GM19452 (cell line): ENCODE data around the gene ZNF280A.
"Not testable (repeated sequence)": the region's sequence is repeated elsewhere in the genome, so short reads cannot be mapped to it uniquely, and the experiment has no call there.

Experiments
- ATAC-seq: cut with Tn5 transposase; IDR thresholded peaks from one replicate; pipeline ENCODE4 v1.9.1; 2021; ENCODE audit not compliant: unreplicated experiment

The ZNF280A gene

DNA sequence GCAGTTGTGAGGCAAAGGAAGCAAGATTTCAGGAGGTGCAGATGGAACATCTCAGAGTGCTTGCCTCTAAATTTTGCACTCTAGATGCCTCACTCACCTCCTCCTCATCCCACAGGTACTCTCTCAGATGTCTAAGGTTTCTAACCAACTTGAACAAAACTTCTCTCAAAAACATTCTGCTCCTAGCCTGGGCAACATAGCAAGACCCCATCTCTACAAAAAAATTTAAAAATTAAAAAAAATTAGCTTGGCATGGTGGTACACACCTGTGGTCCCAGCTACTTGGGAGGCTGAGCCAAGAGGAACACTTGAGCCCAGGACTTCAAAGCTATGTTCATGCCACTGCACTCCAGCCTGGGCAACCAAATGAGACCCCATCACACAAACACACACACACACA lies 4.2 kb downstream of the ZNF280A start:
- no peak for ATAC-seq

GRCh38 chr22:22514431-22514830 lies 5.6 kb downstream of the ZNF280A start:
- ATAC-seq, result not testable (repeated sequence)

DNA sequence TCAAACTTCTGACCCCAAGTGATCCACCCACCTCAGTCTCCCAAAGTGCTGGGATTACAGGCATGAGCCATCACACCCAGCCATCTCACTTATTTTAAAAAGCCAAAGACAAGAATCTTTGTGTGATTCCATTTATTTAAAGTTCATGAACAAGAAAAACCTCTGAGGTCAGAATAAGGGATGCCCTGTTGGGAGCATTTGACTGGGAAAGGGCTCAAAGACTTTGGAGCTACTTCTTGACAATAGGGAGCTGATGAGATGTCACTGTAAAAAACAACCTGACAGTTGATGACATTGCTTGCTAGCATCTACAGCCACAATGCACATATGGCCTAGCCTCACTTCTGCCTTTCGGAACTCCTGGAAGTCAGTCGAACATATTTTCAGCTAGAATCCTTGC lies 6.5 kb downstream of the ZNF280A start:
- ATAC-seq, result no peak

- ATAC-seq, result no peak
Observed at GRCh38 chr22:22512951-22513350, 7.1 kb downstream of the ZNF280A start.

DNA sequence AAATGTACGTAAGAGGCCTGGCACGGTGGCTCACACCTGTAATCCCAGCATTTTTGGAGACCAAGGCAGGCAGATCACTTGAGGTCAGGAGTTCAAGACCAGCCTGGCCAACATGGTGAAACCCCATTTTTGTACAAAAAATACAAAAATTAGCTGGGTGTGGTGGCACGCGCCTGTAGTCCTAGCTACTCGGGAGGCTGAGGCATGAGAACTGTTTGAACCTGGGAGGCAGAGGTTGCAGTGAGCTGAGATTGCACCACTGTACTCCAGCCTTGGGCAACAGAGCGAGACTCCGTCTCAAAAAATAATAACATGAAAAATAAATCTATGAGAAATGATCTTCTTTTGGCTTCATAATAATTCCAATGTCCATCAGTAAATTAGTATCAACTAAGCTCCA lies 9.2 kb downstream of the ZNF280A start:
- not testable (repeated sequence) for ATAC-seq

GRCh38 chr22:22509912-22510311 lies 10.2 kb downstream of the ZNF280A start:
- ATAC-seq, result not testable (repeated sequence)

- peak; percentile 94 for ATAC-seq
Observed at GRCh38 chr22:22508274-22509176, 11.5 kb downstream of the ZNF280A start, which contains the start of gene ZNF280B. Gene ZNF280B, minus strand, starts transcription at chr22:22508742. Its CDS starts 19,344 bp downstream, at chr22:22489398.

DNA sequence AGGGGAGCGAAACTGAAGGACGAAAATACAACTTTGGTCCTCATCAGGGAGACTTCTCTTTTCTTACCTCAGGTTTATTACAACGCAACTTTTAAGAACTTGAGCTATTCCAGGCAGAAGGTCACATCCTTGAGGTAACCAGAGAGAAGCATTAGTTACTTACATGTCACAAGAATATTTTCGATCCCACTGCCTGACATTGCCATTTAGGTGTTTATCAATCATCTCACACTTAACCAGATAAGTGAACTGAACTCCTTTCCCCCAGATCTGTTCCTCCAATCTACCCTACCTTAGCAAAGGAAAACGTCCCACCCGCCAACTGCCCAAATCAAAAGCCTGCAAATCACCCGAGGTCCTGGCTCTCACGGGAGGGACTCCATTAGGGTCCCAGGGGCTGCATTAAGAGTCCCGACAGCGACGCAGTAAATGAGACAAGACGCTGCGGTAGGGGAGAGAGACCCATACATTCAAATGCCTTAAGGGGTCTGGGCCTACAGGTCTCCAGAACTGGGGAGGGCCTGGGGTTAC lies 12.3 kb downstream of the ZNF280A start:
- ATAC-seq, result no peak

GRCh38 chr22:22506736-22507135 lies 13.3 kb downstream of the ZNF280A start:
- no peak for ATAC-seq

GRCh38 chr22:22498267-22498666 lies 21.8 kb downstream of the ZNF280A start:
- ATAC-seq, result no peak

DNA sequence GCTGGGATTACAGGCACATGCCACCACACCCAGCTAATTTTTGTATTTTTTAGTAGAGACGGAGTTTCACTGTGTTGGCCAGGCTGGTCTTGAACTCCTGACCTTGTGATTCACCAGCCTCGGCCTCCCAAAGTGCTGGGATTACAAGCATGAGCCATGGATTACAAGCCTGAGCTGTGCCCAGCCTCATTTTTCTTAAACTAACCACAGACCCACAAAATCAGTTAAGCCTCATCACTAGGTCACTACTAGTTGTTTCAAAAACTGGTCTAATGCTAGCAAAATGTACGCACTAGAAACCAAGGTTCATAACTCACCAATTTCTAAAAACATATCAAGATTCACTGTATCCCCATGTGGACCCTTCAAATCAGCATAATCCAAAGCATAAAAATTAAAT lies 28.5 kb downstream of the ZNF280A start:
- ATAC-seq, result not testable (repeated sequence)

DNA sequence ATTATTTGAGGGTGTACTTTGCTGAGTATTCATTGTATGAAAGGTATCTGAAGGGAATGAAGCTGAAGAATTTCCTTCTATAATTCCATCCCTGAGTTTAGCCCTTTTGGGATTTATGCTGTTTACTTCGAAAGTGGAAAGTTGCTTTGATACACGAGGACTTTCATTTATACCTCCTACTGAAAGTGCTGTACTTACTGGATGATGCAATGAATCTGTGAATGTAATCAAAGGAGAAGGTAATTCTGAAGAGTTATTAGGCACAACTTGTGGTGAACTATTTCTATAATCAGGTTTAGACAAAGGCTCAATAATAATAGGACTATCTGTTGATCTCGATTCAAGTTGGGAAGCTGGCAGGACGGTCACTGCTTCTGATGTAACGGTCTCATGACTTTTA lies 31.3 kb downstream of the ZNF280A start:
- ATAC-seq, result no peak

DNA sequence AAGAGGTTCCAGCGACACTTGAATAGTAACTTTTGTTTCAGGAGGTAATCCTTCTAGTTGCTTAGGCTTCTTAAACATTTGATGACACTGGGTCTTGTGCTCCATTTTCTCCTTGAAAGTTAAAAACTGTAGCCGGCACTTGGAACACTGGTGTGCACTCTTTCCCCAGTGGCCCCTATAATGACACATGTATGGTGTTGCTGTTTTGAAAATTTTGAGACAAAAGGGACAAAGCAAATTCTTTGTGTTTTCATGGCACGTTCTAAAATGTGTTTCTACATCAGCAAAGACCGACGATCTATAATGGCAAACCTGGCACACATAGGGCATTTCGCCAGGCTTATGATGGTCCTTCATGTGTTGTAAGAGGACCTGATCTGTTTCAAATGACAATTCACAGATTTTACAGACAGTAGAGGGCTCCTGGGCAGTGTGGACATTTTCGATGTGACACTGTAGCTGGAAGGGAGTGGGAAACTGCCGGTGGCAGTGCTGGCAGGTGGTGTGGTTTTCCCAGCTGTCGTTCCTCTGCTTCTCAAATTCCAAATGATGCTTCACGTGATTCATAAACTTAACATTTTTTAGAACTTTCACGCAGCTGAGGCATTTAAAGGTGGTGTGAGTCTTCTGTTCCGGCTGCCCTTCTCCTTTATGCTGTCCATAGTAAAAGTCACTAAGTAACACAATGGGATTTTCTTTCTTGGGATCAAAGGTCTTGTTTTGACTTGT lies 32.0 kb downstream of the ZNF280A start:
- no peak for ATAC-seq

GRCh38 chr22:22487059-22487458 lies 33.0 kb downstream of the ZNF280A start:
- no peak for ATAC-seq

GRCh38 chr22:22486132-22486899 lies 33.8 kb downstream of the ZNF280A start:
- ATAC-seq, result no peak

- no peak for ATAC-seq
Observed at GRCh38 chr22:22485524-22485923, 34.5 kb downstream of the ZNF280A start.

GRCh38 chr22:22484023-22484422 lies 36.0 kb downstream of the ZNF280A start:
- ATAC-seq, result no peak

DNA sequence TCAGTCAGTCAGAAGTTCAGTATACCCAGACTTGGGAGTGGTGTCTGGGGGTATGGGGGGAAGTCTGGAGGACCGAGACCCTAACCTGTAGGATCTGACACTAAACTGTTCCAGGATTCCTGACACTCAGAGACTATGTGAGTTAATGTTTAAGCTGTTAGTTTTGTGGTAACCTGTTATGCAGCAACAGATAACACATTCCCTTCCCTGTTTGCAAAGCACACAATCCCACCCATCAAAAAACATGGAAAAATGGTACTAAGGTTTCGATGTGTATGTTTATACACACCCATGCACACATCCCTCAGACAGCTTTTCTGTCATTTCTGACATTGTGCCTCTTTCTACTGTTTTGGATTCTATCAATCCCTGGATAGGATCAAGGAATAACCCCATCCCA lies 39.1 kb downstream of the ZNF280A start:
- no peak for ATAC-seq

DNA sequence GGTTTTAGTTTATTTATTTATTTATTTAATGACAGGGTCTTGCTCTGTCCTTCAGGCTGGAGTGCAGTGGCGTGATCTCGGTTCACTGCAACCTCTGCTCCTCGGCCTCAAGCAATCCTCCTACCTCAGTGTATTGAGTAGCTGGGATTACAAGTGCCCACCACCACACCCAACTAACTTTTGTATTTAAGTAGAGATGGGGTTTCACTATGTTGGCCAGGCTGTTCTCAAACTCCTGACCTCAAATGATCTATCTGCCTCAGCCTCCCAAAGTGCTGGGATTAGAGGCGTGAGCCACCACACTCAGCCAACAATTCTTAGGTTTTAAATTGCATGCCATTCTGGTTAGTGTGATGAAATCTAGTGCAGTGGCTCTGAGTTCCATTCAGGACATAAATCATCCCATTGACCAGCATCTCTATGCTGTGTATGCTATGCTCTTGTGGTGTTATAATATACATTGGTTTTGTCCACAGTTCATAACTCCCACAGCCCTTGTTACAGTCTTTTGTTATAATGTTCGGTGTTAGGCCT lies 40.0 kb downstream of the ZNF280A start:
- no peak for ATAC-seq

DNA sequence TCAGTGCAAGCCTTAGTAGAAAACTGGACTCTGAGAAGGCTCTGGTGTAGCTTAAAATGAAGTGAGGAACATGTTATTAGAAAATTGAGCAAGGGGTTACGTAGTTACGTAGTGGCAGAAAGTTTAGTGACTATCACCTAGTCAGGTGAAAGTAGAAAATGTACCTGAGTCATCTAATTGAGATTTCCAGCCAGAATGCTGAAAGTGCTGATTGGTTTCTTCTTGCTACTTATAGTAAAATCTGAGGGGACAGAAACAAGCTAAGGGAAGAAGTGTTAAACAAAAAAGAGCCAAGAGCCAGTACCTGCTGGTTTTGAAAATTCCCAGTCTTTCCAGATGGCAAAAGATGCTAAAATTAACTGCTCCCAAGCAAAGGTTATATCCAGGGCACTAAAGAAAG lies 41.0 kb downstream of the ZNF280A start:
- no peak for ATAC-seq

GRCh38 chr22:22478470-22478869 lies 41.6 kb downstream of the ZNF280A start:
- no peak for ATAC-seq
